GM20431 (cell line): ENCODE results near the gene STK24.

Experiments
- in situ Hi-C: fragments of 300-500 bp; cut with MseI, MboI; formaldehyde crosslinking; loops from one replicate; pipeline ENCODE4 v1.15.0; 2020; ENCODE audit warnings: low sequenced_read_pairs; ENCODE audit not compliant: unreplicated experiment

STK24 gene

GRCh38 chr13:98517576-98518310 lies 59.2 kb downstream of the STK24 start:
- in situ Hi-C loops = no loop called here

GRCh38 chr13:98515818-98516465 lies 61.0 kb downstream of the STK24 start:
- in situ Hi-C loops = no loop called here

GRCh38 chr13:98514288-98514687 lies 62.6 kb downstream of the STK24 start:
- in situ Hi-C loops = no loop called here

GRCh38 chr13:98513837-98514236 lies 63.1 kb downstream of the STK24 start:
- in situ Hi-C loops = no loop called here

GRCh38 chr13:98512774-98513665 lies 63.9 kb downstream of the STK24 start:
- in situ Hi-C loops = no loop called here

GRCh38 chr13:98511435-98511834 lies 65.5 kb downstream of the STK24 start:
- in situ Hi-C loops = no loop called here

GRCh38 chr13:98510156-98510509 lies 66.8 kb downstream of the STK24 start:
- in situ Hi-C loops = no loop called here

- in situ Hi-C loops = no loop called here
Measured at GRCh38 chr13:98509271-98510155, 67.4 kb downstream of the STK24 start.

- in situ Hi-C loops = no loop called here
Measured at GRCh38 chr13:98508685-98509084, 68.2 kb downstream of the STK24 start.

GRCh38 chr13:98508280-98508679 lies 68.6 kb downstream of the STK24 start:
- in situ Hi-C loops = no loop called here

- in situ Hi-C loops = no loop called here
Measured at GRCh38 chr13:98507282-98507797, 69.6 kb downstream of the STK24 start.

- in situ Hi-C loops = no loop called here
Measured at GRCh38 chr13:98506728-98507230, 70.1 kb downstream of the STK24 start.

- in situ Hi-C loops = no loop called here
Measured at GRCh38 chr13:98506322-98506721, 70.6 kb downstream of the STK24 start.

GRCh38 chr13:98505217-98505616 lies 71.7 kb downstream of the STK24 start:
- in situ Hi-C loops = no loop called here

GRCh38 chr13:98504371-98504963 lies 72.4 kb downstream of the STK24 start:
- in situ Hi-C loops = no loop called here

GRCh38 chr13:98504029-98504351 lies 72.9 kb downstream of the STK24 start:
- in situ Hi-C loops = no loop called here

- in situ Hi-C loops = no loop called here
Measured at GRCh38 chr13:98503175-98504028, 73.5 kb downstream of the STK24 start.

GRCh38 chr13:98500963-98501421 lies 75.9 kb downstream of the STK24 start:
- in situ Hi-C loops = no loop called here
